ENCODE data around the gene NMNAT3. TPM values are rescaled to one million over a fixed set of nuclear protein-coding genes. Genes with fewer than 3 reads are reported as not detected.

The NMNAT3 gene
- total and polyA plus RNA-seq, 12 donors = 4.2 to 12.4 (median 7.7) TPM

DNA sequence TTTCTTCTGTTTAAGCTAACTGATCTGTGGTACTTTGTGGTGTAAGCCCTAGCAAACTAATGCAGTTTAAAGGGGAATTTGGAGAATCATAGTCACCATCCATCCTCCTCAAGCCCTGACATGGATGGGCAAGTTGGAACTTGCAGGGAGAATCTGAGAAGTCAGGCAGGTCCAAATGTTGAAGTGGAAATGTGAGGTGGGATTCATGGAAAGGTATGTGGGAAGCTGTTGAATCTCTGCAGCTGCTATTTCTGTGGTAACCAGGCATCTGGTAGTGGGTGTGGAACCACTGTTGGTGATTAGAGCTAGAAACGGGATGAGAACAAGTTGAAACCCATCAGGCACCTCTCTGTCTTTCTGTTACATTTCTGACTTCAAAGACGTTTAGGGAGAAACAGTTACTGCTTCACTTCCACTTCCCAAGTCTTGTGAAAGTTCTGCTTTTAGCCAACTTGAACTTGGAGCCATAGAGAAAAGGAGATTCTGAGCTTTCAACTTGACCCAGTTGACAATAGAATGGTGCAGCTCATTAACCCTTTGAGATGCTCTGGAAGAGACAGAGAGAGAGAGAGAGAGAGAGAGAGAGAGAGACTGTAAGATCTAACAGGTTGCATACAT lies 38.1 kb upstream of the NMNAT3 start:
- TF ChIP-seq POLR2A (IDR thresholded peaks at IDR 0.05) = no peak
- TF ChIP-seq, protein P1, sequence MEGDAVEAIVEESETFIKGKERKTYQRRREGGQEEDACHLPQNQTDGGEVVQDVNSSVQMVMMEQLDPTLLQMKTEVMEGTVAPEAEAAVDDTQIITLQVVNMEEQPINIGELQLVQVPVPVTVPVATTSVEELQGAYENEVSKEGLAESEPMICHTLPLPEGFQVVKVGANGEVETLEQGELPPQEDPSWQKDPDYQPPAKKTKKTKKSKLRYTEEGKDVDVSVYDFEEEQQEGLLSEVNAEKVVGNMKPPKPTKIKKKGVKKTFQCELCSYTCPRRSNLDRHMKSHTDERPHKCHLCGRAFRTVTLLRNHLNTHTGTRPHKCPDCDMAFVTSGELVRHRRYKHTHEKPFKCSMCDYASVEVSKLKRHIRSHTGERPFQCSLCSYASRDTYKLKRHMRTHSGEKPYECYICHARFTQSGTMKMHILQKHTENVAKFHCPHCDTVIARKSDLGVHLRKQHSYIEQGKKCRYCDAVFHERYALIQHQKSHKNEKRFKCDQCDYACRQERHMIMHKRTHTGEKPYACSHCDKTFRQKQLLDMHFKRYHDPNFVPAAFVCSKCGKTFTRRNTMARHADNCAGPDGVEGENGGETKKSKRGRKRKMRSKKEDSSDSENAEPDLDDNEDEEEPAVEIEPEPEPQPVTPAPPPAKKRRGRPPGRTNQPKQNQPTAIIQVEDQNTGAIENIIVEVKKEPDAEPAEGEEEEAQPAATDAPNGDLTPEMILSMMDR (IDR thresholded peaks at IDR 0.05) = no peak
- intact Hi-C loops (cut with DNase I) = no loop called here
- WGBS, 4 donors = 42 to 61% (median 49%) methylated on average over 2 of the region's 2 CpGs

DNA sequence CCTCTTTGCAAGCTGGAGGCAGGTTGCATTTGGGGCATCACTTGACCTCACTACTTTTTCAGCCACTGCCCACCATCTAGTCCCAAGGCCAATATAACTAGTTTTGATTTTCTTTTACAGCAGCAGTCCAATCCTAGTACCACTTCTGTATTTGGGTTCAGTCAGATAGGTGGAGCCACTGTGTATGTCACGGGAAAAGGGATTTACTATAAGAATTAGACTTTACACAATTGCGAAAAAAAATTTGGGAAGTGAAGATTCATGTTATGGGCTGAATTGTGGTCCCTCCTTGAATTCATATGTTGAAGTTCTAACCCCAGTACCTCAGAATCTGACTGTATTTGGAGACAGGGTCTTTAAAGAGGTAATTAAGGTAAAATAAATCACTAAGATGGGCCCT lies 37.4 kb upstream of the NMNAT3 start:
- H3K36me3 ChIP-seq (replicated peaks in 1 of 2) = no peaks in the 10 kb centered on the region
- WGBS, 4 donors = 71 to 95% (median 86%) methylated on average over 2 of the region's 2 CpGs
- intact Hi-C loops (cut with DNase I) = no loop called here
- no peak for TF ChIP-seq POLR2A (IDR thresholded peaks at IDR 0.05)
- TF ChIP-seq, protein P1 (IDR thresholded peaks at IDR 0.05) = no peak
- no peak for DNase-seq
- no peaks in the 10 kb centered on the region for H3K4me1 ChIP-seq (replicated peaks in 1 of 2)
- H3K27ac ChIP-seq = no peak overlapping the region
- H3K4me3 ChIP-seq = no peak overlapping the region
- no peaks in the 10 kb centered on the region for H3K27me3 ChIP-seq
- no peaks in the 10 kb centered on the region for H3K9me3 ChIP-seq (replicated peaks in 1 of 3)

More for the DNA sequence above, 38.1 kb upstream of the NMNAT3 start:
- Histone ChIP-seq H3K27me3 (no peaks in the 10 kb centered on the region), H3K4me1 (replicated peaks in 1 of 2) (no peaks in the 10 kb centered on the region), H3K4me3 (no peak overlapping the region), H3K27ac (no peak overlapping the region), H3K36me3 (replicated peaks in 1 of 2) (no peaks in the 10 kb centered on the region), H3K9me3 (replicated peaks in 1 of 3) (no peaks in the 10 kb centered on the region)
- DNase-seq = no peak

GRCh38 chr3:139710212-139710611 lies 32.4 kb upstream of the NMNAT3 start:
- H3K27me3 ChIP-seq = no peaks in the 10 kb centered on the region
- WGBS, 4 donors = 52 to 59% (median 56%) methylated on average over 3 of the region's 3 CpGs
- H3K4me1 ChIP-seq (replicated peaks in 1 of 2) = no peaks in the 10 kb centered on the region
- TF ChIP-seq, protein P1 (IDR thresholded peaks at IDR 0.05) = no peak
- no peak for TF ChIP-seq POLR2A (IDR thresholded peaks at IDR 0.05)
- no peaks in the 10 kb centered on the region for H3K9me3 ChIP-seq (replicated peaks in 1 of 3)
- no peaks in the 10 kb centered on the region for H3K36me3 ChIP-seq (replicated peaks in 1 of 2)
- no peak overlapping the region for H3K27ac ChIP-seq
- intact Hi-C loops (cut with DNase I) = no loop called here
- DNase-seq = no peak
- H3K4me3 ChIP-seq = no peak overlapping the region

DNA sequence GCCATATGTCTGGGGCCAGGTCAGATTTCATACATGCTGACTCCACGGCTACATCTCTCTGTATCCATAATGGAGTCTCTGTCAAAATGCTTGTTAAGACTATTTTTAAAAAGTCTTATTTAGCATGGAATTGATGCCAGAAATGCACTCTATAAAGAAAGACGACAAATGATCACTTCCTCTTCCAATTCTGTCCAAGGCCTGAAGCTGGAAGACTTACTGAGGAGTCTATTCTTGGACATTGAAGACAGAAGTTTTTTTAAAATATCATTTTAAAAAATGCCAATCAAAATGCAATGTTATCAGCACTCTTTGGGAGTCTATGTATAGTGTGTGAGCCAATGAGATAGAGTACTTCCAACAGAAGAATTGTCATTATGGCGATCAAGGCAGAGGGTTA lies 27.9 kb upstream of the NMNAT3 start:
- WGBS, 4 donors = 87 to 94% (median 88%) methylated on average over 3 of the region's 3 CpGs
- no peak overlapping the region for H3K27ac ChIP-seq
- H3K4me3 ChIP-seq = no peak overlapping the region
- intact Hi-C loops (cut with DNase I) = no loop called here
- no peak for DNase-seq
- no peaks in the 10 kb centered on the region for H3K4me1 ChIP-seq (replicated peaks in 1 of 2)
- no peaks in the 10 kb centered on the region for H3K36me3 ChIP-seq (replicated peaks in 1 of 2)
- TF ChIP-seq, protein P1 (IDR thresholded peaks at IDR 0.05) = no peak
- TF ChIP-seq POLR2A (IDR thresholded peaks at IDR 0.05) = no peak
- no peaks in the 10 kb centered on the region for H3K27me3 ChIP-seq
- no peaks in the 10 kb centered on the region for H3K9me3 ChIP-seq (replicated peaks in 1 of 3)

Data from adrenal gland (tissue), 12 donors.